ENCODE measurements around the gene CEP41. TPM values are rescaled to one million over a fixed set of nuclear protein-coding genes. Genes with fewer than 3 reads are reported as not detected.
A peak's percentile ranks its signal among the peaks of the same experiment; 100 is the strongest.

The CEP41 gene
- total RNA-seq, 2 donors from 2014 or later, result 8.7 to 9.0 TPM

GRCh38 chr7:130367088-130367755 is 73.6 kb downstream of the CEP41 start:
- DNase-seq (ENCODE audit: low spot score) (no peak), ATAC-seq (ENCODE audit: insufficient number of reproducible peaks, low FRiP score, low read depth) (no peak)
- no peaks in the 10 kb centered on the region for H3K9me3 ChIP-seq

GRCh38 chr7:130366564-130366963 is 74.3 kb downstream of the CEP41 start:
- Histone ChIP-seq H3K9me3 (no peaks in the 10 kb centered on the region), H3K4me3 (no peak overlapping the region), H3K4me1 (ENCODE audit: control insufficient read depth in 1 of 2, low read depth in 2 of 2) (peaks cover 18 to 55% of the 10 kb centered on the region in 2 donors), H3K27me3 (replicated peaks; ENCODE audit: insufficient read depth) (no peaks in the 10 kb centered on the region), H3K36me3 (no peaks in the 10 kb centered on the region), H3K27ac (no peak overlapping the region)
- no peak for DNase-seq (ENCODE audit: low spot score)
- no peak for ATAC-seq (ENCODE audit: insufficient number of reproducible peaks, low FRiP score, low read depth)
- TF ChIP-seq, protein P1, sequence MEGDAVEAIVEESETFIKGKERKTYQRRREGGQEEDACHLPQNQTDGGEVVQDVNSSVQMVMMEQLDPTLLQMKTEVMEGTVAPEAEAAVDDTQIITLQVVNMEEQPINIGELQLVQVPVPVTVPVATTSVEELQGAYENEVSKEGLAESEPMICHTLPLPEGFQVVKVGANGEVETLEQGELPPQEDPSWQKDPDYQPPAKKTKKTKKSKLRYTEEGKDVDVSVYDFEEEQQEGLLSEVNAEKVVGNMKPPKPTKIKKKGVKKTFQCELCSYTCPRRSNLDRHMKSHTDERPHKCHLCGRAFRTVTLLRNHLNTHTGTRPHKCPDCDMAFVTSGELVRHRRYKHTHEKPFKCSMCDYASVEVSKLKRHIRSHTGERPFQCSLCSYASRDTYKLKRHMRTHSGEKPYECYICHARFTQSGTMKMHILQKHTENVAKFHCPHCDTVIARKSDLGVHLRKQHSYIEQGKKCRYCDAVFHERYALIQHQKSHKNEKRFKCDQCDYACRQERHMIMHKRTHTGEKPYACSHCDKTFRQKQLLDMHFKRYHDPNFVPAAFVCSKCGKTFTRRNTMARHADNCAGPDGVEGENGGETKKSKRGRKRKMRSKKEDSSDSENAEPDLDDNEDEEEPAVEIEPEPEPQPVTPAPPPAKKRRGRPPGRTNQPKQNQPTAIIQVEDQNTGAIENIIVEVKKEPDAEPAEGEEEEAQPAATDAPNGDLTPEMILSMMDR (IDR thresholded peaks at IDR 0.05), result no peak

More at GRCh38 chr7:130367088-130367755, 73.6 kb downstream of the CEP41 start:
- Histone ChIP-seq H3K27me3 (replicated peaks; ENCODE audit: insufficient read depth) (no peaks in the 10 kb centered on the region), H3K4me1 (ENCODE audit: control insufficient read depth in 1 of 2, low read depth in 2 of 2) (peaks cover 18 to 62% of the 10 kb centered on the region in 2 donors), H3K4me3 (no peak overlapping the region), H3K27ac (no peak overlapping the region), H3K36me3 (no peaks in the 10 kb centered on the region)
- TF ChIP-seq, protein P1 (IDR thresholded peaks at IDR 0.05), result no peak

DNA sequence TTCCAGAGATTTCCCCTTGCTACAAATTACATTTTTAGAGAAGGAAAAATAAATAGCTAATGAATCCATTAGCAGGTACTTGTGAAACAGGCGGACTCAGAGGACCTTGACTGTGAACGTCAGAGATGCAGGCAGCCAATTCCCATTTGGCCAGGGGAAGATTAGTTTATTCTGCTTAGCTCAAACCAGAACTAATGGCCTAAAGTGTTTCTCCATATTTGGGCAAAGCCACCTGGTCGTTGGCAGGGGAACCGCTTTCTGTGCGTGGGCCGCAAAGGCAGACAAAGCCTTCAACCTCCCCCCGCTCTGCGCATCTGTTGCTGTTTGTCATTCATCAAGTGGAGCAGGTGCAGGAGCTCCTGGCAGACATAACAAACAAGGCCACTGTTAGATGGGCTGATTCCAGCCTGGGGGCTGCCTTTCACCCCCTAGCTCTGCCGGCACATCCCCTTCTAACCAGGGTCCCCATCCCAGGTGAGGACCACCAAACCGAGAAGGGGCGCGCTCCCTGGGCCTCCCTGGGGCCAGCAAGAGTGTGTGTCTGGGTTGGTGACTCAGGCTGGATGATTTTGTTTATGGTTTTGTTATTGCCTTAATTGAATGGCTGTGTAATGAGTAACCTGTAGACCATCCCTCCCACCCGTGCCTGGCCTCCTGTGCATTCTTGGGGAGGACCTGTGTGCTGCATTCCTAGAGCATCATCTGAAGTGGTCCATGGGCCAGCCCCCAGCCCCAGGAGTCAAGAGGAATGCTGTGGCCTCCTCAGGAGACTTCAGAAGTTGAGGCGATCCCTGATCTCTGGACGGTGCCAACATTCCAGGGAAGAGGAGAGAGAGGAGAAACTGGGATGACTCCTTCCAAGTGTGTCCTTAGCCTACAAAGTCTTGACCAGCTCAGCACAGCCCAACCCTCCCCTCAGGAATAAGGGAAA is 75.0 kb downstream of the CEP41 start:
- Histone ChIP-seq H3K36me3 (no peaks in the 10 kb centered on the region), H3K4me1 (ENCODE audit: control insufficient read depth in 1 of 2, low read depth in 2 of 2) (peaks cover 16 to 47% of the 10 kb centered on the region in 2 donors), H3K27me3 (replicated peaks; ENCODE audit: insufficient read depth) (no peaks in the 10 kb centered on the region), H3K4me3 (no peak overlapping the region), H3K9me3 (no peaks in the 10 kb centered on the region), H3K27ac (no peak overlapping the region)
- no peak for ATAC-seq (ENCODE audit: insufficient number of reproducible peaks, low FRiP score, low read depth)
- DNase-seq (ENCODE audit: low spot score), result no peak
- TF ChIP-seq, protein P1 (IDR thresholded peaks at IDR 0.05), result no peak

- DNase-seq (ENCODE audit: low spot score), result no peak
- Histone ChIP-seq H3K27ac (no peak overlapping the region), H3K9me3 (no peaks in the 10 kb centered on the region), H3K4me3 (no peak overlapping the region), H3K36me3 (no peaks in the 10 kb centered on the region), H3K27me3 (replicated peaks; ENCODE audit: insufficient read depth) (no peaks in the 10 kb centered on the region), H3K4me1 (ENCODE audit: control insufficient read depth in 1 of 2, low read depth in 2 of 2) (peaks cover 10 to 40% of the 10 kb centered on the region in 2 donors)
- no peak for ATAC-seq (ENCODE audit: insufficient number of reproducible peaks, low FRiP score, low read depth)
- TF ChIP-seq, protein P1 (IDR thresholded peaks at IDR 0.05), result no peak
Observed at GRCh38 chr7:130365088-130365487, 75.7 kb downstream of the CEP41 start.

GRCh38 chr7:130364451-130364850 is 76.4 kb downstream of the CEP41 start:
- H3K4me3 ChIP-seq, result no peak overlapping the region
- no peaks in the 10 kb centered on the region for H3K9me3 ChIP-seq
- peak overlapping the region in 1 of 2 donors; percentile 70 for H3K27ac ChIP-seq
- TF ChIP-seq, protein P1 (IDR thresholded peaks at IDR 0.05), result no peak
- DNase-seq (ENCODE audit: low spot score) (no peak), ATAC-seq (ENCODE audit: insufficient number of reproducible peaks, low FRiP score, low read depth) (no peak)
- no peaks in the 10 kb centered on the region for H3K36me3 ChIP-seq
- H3K4me1 ChIP-seq (ENCODE audit: control insufficient read depth in 1 of 2, low read depth in 2 of 2), result peaks cover 9 to 34% of the 10 kb centered on the region in 2 donors
- H3K27me3 ChIP-seq (replicated peaks; ENCODE audit: insufficient read depth), result no peaks in the 10 kb centered on the region

Data from thoracic aorta (tissue), 2 donors.